K562 (cell line): ENCODE data around the gene CADPS2. TPM values are rescaled to one million over a fixed set of nuclear protein-coding genes. Genes with fewer than 3 reads are reported as not detected.

Source experiments
- ATAC-seq: fragments of 200-7000 bp; cut with Tn5 transposase; 3 replicates; pipeline ENCODE4 v1.9.1; 2020; ENCODE audit warnings: moderate library complexity
- BruUV-seq: library from RNA; stranded (reverse); fragments of 400-500 nt; replicated peaks from 2 replicates; lab custom pipeline; 2021; lab: Mats Ljungman, UMichigan
- CTCF ChIA-PET: fragments of 300-600 bp; formaldehyde crosslinking; extraction: SDS; loops from one replicate; lab custom pipeline; 2021; ENCODE audit warnings: low intra/inter-chr PET ratio; lab: Yijun Ruan, JAX
- POLR2A ChIA-PET: fragments of 300-600, 350-650 bp; sonication (Branson Sonifier 250); formaldehyde crosslinking; extraction: SDS; loops from one replicate; lab custom pipeline; 2021; ENCODE audit warnings: antibody characterized with exemption, inconsistent platforms; lab: Yijun Ruan, JAX
- DNase-seq, 4 experiments: peaks; one replicate each; pipeline versions ENCODE4 v3.0.0 to v3.0.0-alpha.2; 2011 to 2018; ENCODE audit warnings: low spot score in 3 of 4, mixed read lengths in 3 of 4; ENCODE audit errors: extremely low read depth in 1 of 4
- FAIRE-seq: peaks from 2 replicates; lab custom pipeline; 2011; peaks lifted over from hg19 to GRCh38; lab: Jason Lieb, UNC
- H2AFZ ChIP-seq: 2 replicates; pipeline ENCODE4 v1.6.0; 2011; ENCODE audit warnings: low read depth, low read length, control low read depth, inconsistent platforms
- H3K27ac ChIP-seq: fragments of 200-600 bp; 3 replicates; pipeline ENCODE4 v1.8.0; 2011; ENCODE audit warnings: low read depth, mild to moderate bottlenecking, control low read depth, inconsistent platforms, low read length, moderate library complexity, mixed read lengths; ENCODE audit errors: extremely low read depth
- H3K27me3 ChIP-seq, 2 experiments: fragments of 300-600 bp in 1 of 2; 2 replicates in 1 of 2; 3 replicates in 1 of 2; pipeline versions ENCODE4 v1.6.0 to v1.8.0; 2011; ENCODE audit warnings: inconsistent platforms in 2 of 2, low read length in 2 of 2, mild to moderate bottlenecking in 1 of 2, mixed read lengths in 1 of 2, moderate library complexity in 1 of 2; ENCODE audit not compliant: control insufficient read depth in 2 of 2, insufficient read depth in 2 of 2
- H3K36me3 ChIP-seq: fragments of 300-600 bp; 3 replicates; pipeline ENCODE4 v1.8.0; 2011; ENCODE audit warnings: mild to moderate bottlenecking, low read length, inconsistent platforms; ENCODE audit not compliant: control insufficient read depth, insufficient read depth
- H3K4me1 ChIP-seq, 2 experiments: fragments of 200-600 bp in 1 of 2; replicated peaks in 1 of 2; 2 replicates in 1 of 2; 3 replicates in 1 of 2; pipeline versions ENCODE4 v1.5.1 to v1.8.0; 2011; ENCODE audit warnings: inconsistent platforms in 2 of 2, low read length in 2 of 2, mild to moderate bottlenecking in 1 of 2, mixed read lengths in 1 of 2, moderate library complexity in 1 of 2; ENCODE audit not compliant: control insufficient read depth in 2 of 2, insufficient read depth in 2 of 2
- H3K4me2 ChIP-seq: 2 replicates; pipeline ENCODE4 v1.6.1; 2011; ENCODE audit warnings: low read length, control low read depth, inconsistent platforms, mixed read lengths; ENCODE audit not compliant: insufficient read depth
- H3K4me3 ChIP-seq: fragments of 200-600 bp; sonication (generic), shearing (Covaris generic); 2 replicates; pipeline ENCODE4 v1.5.1; 2016; ENCODE audit warnings: control low read depth, inconsistent platforms
- H3K79me2 ChIP-seq: fragments of 200-600 bp; 3 replicates; pipeline ENCODE4 v1.8.0; 2011; ENCODE audit warnings: low read length, inconsistent platforms; ENCODE audit not compliant: control insufficient read depth, insufficient read depth
- H3K9ac ChIP-seq, 2 experiments: 2 replicates each; pipeline versions ENCODE4 v1.6.0 to v1.6.1; 2011; ENCODE audit warnings: low read depth in 2 of 2, low read length in 2 of 2, control low read depth in 1 of 2, inconsistent platforms in 1 of 2, mild to moderate bottlenecking in 1 of 2, mixed read lengths in 1 of 2; ENCODE audit not compliant: insufficient read depth in 1 of 2
- H3K9me1 ChIP-seq: one replicate; pipeline ENCODE4 v1.6.0; 2011; ENCODE audit warnings: inconsistent platforms, mild to moderate bottlenecking, low read length, moderate library complexity; ENCODE audit not compliant: control insufficient read depth, insufficient read depth
- H3K9me3 ChIP-seq: replicated peaks from 2 replicates; pipeline ENCODE4 v1.5.1; 2011; ENCODE audit warnings: low read depth, low read length, inconsistent platforms; ENCODE audit not compliant: control insufficient read depth, insufficient read depth
- H4K20me1 ChIP-seq: replicated peaks from 2 replicates; pipeline ENCODE4 v1.6.1; 2011; ENCODE audit warnings: low read length, inconsistent platforms, mixed read lengths; ENCODE audit not compliant: control insufficient read depth, insufficient read depth
- CCAR2 ChIP-seq: fragments of 200-400 bp; formaldehyde crosslinking; IDR thresholded peaks from 2 replicates; pipeline ENCODE4 v1.6.1; 2017; ENCODE audit warnings: mild to moderate bottlenecking, low read depth, low read length
- EP400 ChIP-seq: fragments of 450-650 bp; IDR thresholded peaks from 2 replicates; pipeline ENCODE4 v1.6.1; 2017; ENCODE audit warnings: antibody characterized with exemption, mild to moderate bottlenecking, moderate library complexity
- KLF10 ChIP-seq: fragments of 250-450 bp; sonication (Bioruptor Pico); IDR thresholded peaks from 2 replicates; pipeline ENCODE4 v1.6.1; 2021; ENCODE audit warnings: matching md5 sums
- MTA2 ChIP-seq: fragments of 450-650 bp; IDR thresholded peaks from 2 replicates; pipeline ENCODE4 v1.6.1; 2016; ENCODE audit warnings: low read depth
- TCFL5 ChIP-seq: fragments of 250-450 bp; sonication (Bioruptor Pico); conservative IDR thresholded peaks from 2 replicates; pipeline ENCODE4 v1.6.1; 2021; ENCODE audit warnings: mild to moderate bottlenecking, moderate library complexity, matching md5 sums
- TSC22D4 ChIP-seq: fragments of 450-650 bp; IDR thresholded peaks from 2 replicates; pipeline ENCODE4 v1.6.1; 2016; ENCODE audit warnings: missing genetic modification characterization, missing biosample characterization, control low read depth
- ZNF232 ChIP-seq: sonication (generic); formaldehyde crosslinking; IDR thresholded peaks from 2 replicates; pipeline ENCODE4 v1.8.0; 2022; ENCODE audit warnings: mild to moderate bottlenecking, missing genetic modification reagents
- ZNF586 ChIP-seq: fragments of 450-650 bp; formaldehyde crosslinking; conservative IDR thresholded peaks from 2 replicates; pipeline ENCODE4 v1.4.0; 2020; ENCODE audit warnings: mild to moderate bottlenecking, moderate library complexity
- WGBS: fragments of 100-300 bp; shearing (Covaris generic); methylation state at CpG from one replicate; pipeline ENCODE4 v1.1.6; 2016; ENCODE audit warnings: low coverage, mixed read lengths; ENCODE audit not compliant: insufficient coverage; ENCODE audit errors: missing lambda C conversion rate; 5-methylcytosine and 5-hydroxymethylcytosine counted together
- in situ Hi-C: fragments of 300-500 bp; cut with MboI; formaldehyde crosslinking; loops from 4 replicates; pipeline ENCODE4 v1.15.0; 2018; ENCODE audit warnings: inconsistent platforms, mixed read lengths
- intact Hi-C: fragments of 100-400 bp; cut with micrococcal nuclease; formaldehyde crosslinking; loops from 2 replicates; pipeline ENCODE4 v1.14.2; 2022
- polyA plus RNA-seq, 8 experiments: library from polyadenylated mRNA; depleted of rRNA in 4 of 8; stranded (reverse) in 5 of 8; unstranded in 3 of 8; fragments of >200 nt; fragmentation: Nextera tagmentation in 2 of 8; fragmentation: Illumina TruSeq in 1 of 8; extraction: Ambion mirVana in 2 of 8; extraction: Trizol in 1 of 8; gene quantifications; 2 replicates each; pipeline versions ENCODE4 v1.2.1 to v1.2.3, GENCODE V29; 2011 to 2014; ENCODE audit warnings: inconsistent platforms in 1 of 8, missing spikeins in 1 of 8
- total RNA-seq, 7 experiments: library from RNA; depleted of rRNA in 6 of 7; stranded (reverse); fragments of >200 nt in 6 of 7; fragmentation: Illumina TruSeq in 2 of 7; extraction: Trizol in 2 of 7; gene quantifications; 2 replicates each; pipeline versions ENCODE4 v1.2.1 to v1.2.3, GENCODE V29; 2011 to 2021; ENCODE audit warnings: low replicate concordance in 1 of 7
- TF ChIP-seq, protein P1 (sequence below): IDR thresholded peaks from 2 replicates; pipeline ENCODE4 v1.6.1; 2016; ENCODE audit warnings: missing genetic modification characterization, missing compliant biosample characterization
- TF ChIP-seq, protein P2 (sequence below): sonication (generic); formaldehyde crosslinking; IDR thresholded peaks from 2 replicates; pipeline ENCODE4 v1.8.0; 2022; ENCODE audit warnings: mild to moderate bottlenecking, missing genetic modification reagents
- TF ChIP-seq, protein P3 (sequence below): fragments of 450-650 bp; formaldehyde crosslinking; IDR thresholded peaks from 2 replicates; pipeline ENCODE4 v1.4.0; 2020; ENCODE audit warnings: mild to moderate bottlenecking
- TF ChIP-seq, protein P4 (sequence below): fragments of 250-450 bp; sonication (Bioruptor Pico); IDR thresholded peaks from 2 replicates; pipeline ENCODE4 v1.8.0; 2022; ENCODE audit warnings: moderate library complexity, mild to moderate bottlenecking, inconsistent platforms

CADPS2 gene
- total and polyA plus RNA-seq, 9 of the 15 experiments (the other 6 are each of a cell fraction or from before 2014, with no cell fraction given) = 0.03 to 0.14 (median 0.04) TPM; not detected in 1

DNA sequence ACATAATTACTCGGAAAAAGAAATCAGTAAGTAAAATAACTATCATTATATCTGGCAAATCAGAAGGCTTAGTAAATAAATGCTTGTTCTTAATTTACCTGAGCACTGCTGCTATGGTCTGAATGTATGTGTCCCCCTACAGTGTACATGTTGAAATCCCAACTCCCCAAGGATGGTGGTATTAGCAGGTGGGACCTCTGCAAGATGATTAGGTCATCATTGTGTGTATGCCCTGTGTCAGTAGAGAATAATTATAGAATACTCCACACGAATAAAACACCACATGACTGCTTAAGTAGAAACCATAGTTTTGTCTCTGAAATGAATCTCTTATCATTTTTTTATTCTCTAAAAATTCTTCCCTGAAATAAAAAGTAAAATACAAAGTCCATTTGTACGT is 289.0 kb downstream of the CADPS2 start:
- TF ChIP-seq EP400 = no peak
- no peak for TF ChIP-seq TCFL5 (CRISPR knock-in tag)
- no peak for DNase-seq
- no TSS peak for BruUV-seq
- no peak overlapping the region for H3K4me3 ChIP-seq
- no peaks in the 10 kb centered on the region; the same call in 1 of the 2 replicates for H3K9me3 ChIP-seq
- in situ Hi-C loops = no loop called here
- no peak overlapping the region for H3K4me2 ChIP-seq
- 0% methylated on average over 3 of the region's 3 CpGs for WGBS
- no peak for ATAC-seq
- no peak overlapping the region for H3K9ac ChIP-seq
- H3K4me1 ChIP-seq = no peaks in the 10 kb centered on the region
- H3K9me1 ChIP-seq = no peaks in the 10 kb centered on the region
- no peaks in the 10 kb centered on the region for H3K27me3 ChIP-seq
- FAIRE-seq = no peak
- POLR2A ChIA-PET = no interaction called here
- intact Hi-C loops = no loop called here
- CTCF ChIA-PET = no interaction called here
- no peaks in the 10 kb centered on the region for H3K36me3 ChIP-seq
- no peaks in the 10 kb centered on the region for H3K79me2 ChIP-seq
- no peak overlapping the region for H3K27ac ChIP-seq
- no peaks in the 10 kb centered on the region for H4K20me1 ChIP-seq
- H2AFZ ChIP-seq = no peak overlapping the region

DNA sequence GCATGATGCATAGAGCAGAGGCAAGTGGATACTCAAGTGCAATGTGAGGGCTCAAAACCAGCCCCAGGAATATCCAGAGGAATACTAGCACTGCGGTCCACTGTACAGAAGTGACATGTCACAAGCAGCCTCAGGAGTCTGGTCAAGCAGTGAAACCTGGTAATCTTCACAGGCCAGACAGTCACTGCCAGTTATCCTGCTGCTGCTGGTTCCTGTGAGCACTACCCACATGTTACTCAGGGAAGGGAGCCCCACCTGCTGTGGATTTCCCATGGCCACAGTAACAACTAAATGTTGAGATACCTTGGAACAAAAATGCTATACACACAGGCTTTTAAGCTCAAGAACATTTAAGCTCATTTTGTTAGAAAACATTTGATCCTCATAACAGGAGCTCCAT is 290.4 kb downstream of the CADPS2 start:
- FAIRE-seq (no peak), ATAC-seq (no peak), DNase-seq (no peak)
- intact Hi-C loops = no loop called here
- Histone ChIP-seq H3K4me1 (no peaks in the 10 kb centered on the region), H3K9ac (no peak overlapping the region), H3K4me3 (no peak overlapping the region), H2AFZ (no peak overlapping the region), H3K9me1 (no peaks in the 10 kb centered on the region), H3K9me3 (no peaks in the 10 kb centered on the region; the same call in 1 of the 2 replicates), H3K79me2 (no peaks in the 10 kb centered on the region), H4K20me1 (no peaks in the 10 kb centered on the region), H3K27ac (no peak overlapping the region), H3K4me2 (no peak overlapping the region), H3K27me3 (no peaks in the 10 kb centered on the region), H3K36me3 (no peaks in the 10 kb centered on the region)
- ChIA-PET POLR2A (no interaction called here), CTCF (no interaction called here)
- in situ Hi-C loops = no loop called here
- no TSS peak for BruUV-seq
- WGBS = 11% methylated on average over 1 of the region's 1 CpG
- TF ChIP-seq KLF10 (CRISPR knock-in tag) = no peak
- TF ChIP-seq, protein P1, sequence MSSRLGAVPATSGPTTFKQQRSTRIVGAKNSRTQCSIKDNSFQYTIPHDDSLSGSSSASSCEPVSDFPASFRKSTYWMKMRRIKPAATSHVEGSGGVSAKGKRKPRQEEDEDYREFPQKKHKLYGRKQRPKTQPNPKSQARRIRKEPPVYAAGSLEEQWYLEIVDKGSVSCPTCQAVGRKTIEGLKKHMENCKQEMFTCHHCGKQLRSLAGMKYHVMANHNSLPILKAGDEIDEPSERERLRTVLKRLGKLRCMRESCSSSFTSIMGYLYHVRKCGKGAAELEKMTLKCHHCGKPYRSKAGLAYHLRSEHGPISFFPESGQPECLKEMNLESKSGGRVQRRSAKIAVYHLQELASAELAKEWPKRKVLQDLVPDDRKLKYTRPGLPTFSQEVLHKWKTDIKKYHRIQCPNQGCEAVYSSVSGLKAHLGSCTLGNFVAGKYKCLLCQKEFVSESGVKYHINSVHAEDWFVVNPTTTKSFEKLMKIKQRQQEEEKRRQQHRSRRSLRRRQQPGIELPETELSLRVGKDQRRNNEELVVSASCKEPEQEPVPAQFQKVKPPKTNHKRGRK = no peak
- TF ChIP-seq, protein P2, sequence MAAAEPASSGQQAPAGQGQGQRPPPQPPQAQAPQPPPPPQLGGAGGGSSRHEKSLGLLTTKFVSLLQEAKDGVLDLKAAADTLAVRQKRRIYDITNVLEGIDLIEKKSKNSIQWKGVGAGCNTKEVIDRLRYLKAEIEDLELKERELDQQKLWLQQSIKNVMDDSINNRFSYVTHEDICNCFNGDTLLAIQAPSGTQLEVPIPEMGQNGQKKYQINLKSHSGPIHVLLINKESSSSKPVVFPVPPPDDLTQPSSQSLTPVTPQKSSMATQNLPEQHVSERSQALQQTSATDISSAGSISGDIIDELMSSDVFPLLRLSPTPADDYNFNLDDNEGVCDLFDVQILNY (CRISPR knock-in tag) = no peak
- TF ChIP-seq CCAR2 = no peak
- TF ChIP-seq, protein P3, sequence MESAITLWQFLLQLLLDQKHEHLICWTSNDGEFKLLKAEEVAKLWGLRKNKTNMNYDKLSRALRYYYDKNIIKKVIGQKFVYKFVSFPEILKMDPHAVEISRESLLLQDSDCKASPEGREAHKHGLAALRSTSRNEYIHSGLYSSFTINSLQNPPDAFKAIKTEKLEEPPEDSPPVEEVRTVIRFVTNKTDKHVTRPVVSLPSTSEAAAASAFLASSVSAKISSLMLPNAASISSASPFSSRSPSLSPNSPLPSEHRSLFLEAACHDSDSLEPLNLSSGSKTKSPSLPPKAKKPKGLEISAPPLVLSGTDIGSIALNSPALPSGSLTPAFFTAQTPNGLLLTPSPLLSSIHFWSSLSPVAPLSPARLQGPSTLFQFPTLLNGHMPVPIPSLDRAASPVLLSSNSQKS (CRISPR knock-in tag) = no peak
- no peak for TF ChIP-seq MTA2
- no peak for TF ChIP-seq ZNF232 (CRISPR knock-in tag)
- no peak for TF ChIP-seq TSC22D4 (tag)
- no peak for TF ChIP-seq ZNF586 (CRISPR knock-in tag)
- TF ChIP-seq, protein P4, sequence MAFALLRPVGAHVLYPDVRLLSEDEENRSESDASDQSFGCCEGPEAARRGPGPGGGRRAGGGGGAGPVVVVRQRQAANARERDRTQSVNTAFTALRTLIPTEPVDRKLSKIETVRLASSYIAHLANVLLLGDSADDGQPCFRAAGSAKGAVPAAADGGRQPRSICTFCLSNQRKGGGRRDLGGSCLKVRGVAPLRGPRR (CRISPR knock-in tag) = no peak
